MM.1S (cell line): ENCODE measurements around the gene TMEM80.

Source experiments
- EZH2 ChIP-seq: fragments of 300-600 bp; sonication (generic); optimal IDR thresholded peaks from 2 replicates; pipeline ENCODE3; 2017; ENCODE audit warnings: low read depth, mild to moderate bottlenecking, antibody characterized with exemption, low read length, mixed read lengths
- EZH2phosphoT487 ChIP-seq: fragments of 300-600 bp; sonication (generic); IDR thresholded peaks from 2 replicates; pipeline ENCODE4 v1.6.1; 2018; ENCODE audit warnings: antibody characterized with exemption, low read length
- TF ChIP-seq, protein P1 (sequence below): fragments of 300-600 bp; sonication (generic); IDR thresholded peaks from 2 replicates; pipeline ENCODE4 v1.5.1; 2016; ENCODE audit warnings: antibody characterized with exemption, low read length, mixed read lengths

DNA sequence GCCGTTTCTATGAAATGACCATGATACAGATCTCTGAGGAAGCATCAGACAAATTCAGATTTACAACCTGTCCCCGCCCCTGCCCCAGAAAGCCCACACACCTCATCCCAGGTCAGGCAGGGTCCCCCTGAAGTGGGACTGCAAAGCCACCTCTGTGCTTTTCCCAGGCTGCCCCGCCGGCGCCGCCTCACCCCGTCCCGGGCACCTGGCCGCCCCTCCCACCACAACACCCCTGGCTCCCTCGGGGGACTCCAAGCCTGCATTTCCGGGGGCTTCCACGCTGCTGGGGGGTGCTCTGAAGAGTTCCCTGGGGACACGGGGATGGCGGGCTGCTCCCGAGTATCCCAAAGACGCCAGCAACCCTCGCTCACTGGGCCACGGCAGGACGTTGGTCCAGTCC is 35.3 kb upstream of the TMEM80 start:
- TF ChIP-seq EZH2phosphoT487: no peak
- TF ChIP-seq, protein P1, sequence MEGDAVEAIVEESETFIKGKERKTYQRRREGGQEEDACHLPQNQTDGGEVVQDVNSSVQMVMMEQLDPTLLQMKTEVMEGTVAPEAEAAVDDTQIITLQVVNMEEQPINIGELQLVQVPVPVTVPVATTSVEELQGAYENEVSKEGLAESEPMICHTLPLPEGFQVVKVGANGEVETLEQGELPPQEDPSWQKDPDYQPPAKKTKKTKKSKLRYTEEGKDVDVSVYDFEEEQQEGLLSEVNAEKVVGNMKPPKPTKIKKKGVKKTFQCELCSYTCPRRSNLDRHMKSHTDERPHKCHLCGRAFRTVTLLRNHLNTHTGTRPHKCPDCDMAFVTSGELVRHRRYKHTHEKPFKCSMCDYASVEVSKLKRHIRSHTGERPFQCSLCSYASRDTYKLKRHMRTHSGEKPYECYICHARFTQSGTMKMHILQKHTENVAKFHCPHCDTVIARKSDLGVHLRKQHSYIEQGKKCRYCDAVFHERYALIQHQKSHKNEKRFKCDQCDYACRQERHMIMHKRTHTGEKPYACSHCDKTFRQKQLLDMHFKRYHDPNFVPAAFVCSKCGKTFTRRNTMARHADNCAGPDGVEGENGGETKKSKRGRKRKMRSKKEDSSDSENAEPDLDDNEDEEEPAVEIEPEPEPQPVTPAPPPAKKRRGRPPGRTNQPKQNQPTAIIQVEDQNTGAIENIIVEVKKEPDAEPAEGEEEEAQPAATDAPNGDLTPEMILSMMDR: no peak
- TF ChIP-seq EZH2: no peak
